Stimulated activated CD8-positive, alpha-beta memory T cell treated with anti-CD3 and anti-CD28 coated beads, Interleukin-7, amount 100 ng/mL, for 4 hours (primary cell): ENCODE measurements around the gene SLC36A3.

Experiments used
- DNase-seq, 2 donors: peaks; one replicate each; pipeline ENCODE4 v3.0.0-alpha.2; 2020; ENCODE audit warnings: low read depth in 2 of 2

The SLC36A3 gene

GRCh38 chr5:151298063-151298855, 5.3 kb downstream of the SLC36A3 start:
- DNase-seq, result no peak

GRCh38 chr5:151296974-151297373, 6.6 kb downstream of the SLC36A3 start:
- DNase-seq, result no peak

- DNase-seq, result no peak
Measured at GRCh38 chr5:151296478-151296830, 7.1 kb downstream of the SLC36A3 start.

GRCh38 chr5:151295791-151296477, 7.6 kb downstream of the SLC36A3 start:
- no peak for DNase-seq

GRCh38 chr5:151295138-151295537, 8.4 kb downstream of the SLC36A3 start:
- no peak for DNase-seq

GRCh38 chr5:151293624-151294023, 9.9 kb downstream of the SLC36A3 start:
- no peak for DNase-seq

GRCh38 chr5:151288180-151288579, 15.4 kb downstream of the SLC36A3 start:
- no peak for DNase-seq

GRCh38 chr5:151286246-151286645, 17.3 kb downstream of the SLC36A3 start:
- no peak for DNase-seq

GRCh38 chr5:151285683-151286082, 17.9 kb downstream of the SLC36A3 start:
- no peak for DNase-seq

GRCh38 chr5:151284392-151284967, 19.1 kb downstream of the SLC36A3 start:
- DNase-seq, result no peak

GRCh38 chr5:151283120-151283825, 20.3 kb downstream of the SLC36A3 start:
- no peak for DNase-seq

- DNase-seq, result no peak
Measured at GRCh38 chr5:151281001-151281639, 22.4 kb downstream of the SLC36A3 start.

GRCh38 chr5:151280443-151280842, 23.1 kb downstream of the SLC36A3 start:
- DNase-seq, result no peak

- DNase-seq, result no peak
Measured at GRCh38 chr5:151278845-151279244, 24.7 kb downstream of the SLC36A3 start.

GRCh38 chr5:151275803-151276202, 27.8 kb downstream of the SLC36A3 start:
- DNase-seq, result no peak

GRCh38 chr5:151274666-151275065, 28.9 kb downstream of the SLC36A3 start:
- no peak for DNase-seq

- DNase-seq, result no peak
Measured at GRCh38 chr5:151271336-151271735, 32.2 kb downstream of the SLC36A3 start.

- no peak for DNase-seq
Measured at GRCh38 chr5:151270599-151270998, 33.0 kb downstream of the SLC36A3 start.

- no peak for DNase-seq
Measured at GRCh38 chr5:151267491-151268260, 35.9 kb downstream of the SLC36A3 start.

GRCh38 chr5:151264113-151264512, 39.5 kb downstream of the SLC36A3 start:
- DNase-seq, result no peak

GRCh38 chr5:151262532-151262931, 41.0 kb downstream of the SLC36A3 start:
- DNase-seq, result no peak
